Transverse colon (tissue), 4 donors: ENCODE measurements around the gene SLC35F4.

Experiments
- POLR2AphosphoS5 ChIP-seq, 3 donors: sonication (generic); formaldehyde crosslinking; IDR thresholded peaks; one replicate each; pipeline ENCODE4 v1.6.1; 2016; ENCODE audit warnings: antibody characterized with exemption in 3 of 3
- TF ChIP-seq, protein P1 (sequence below), 5 experiments: fragments of 200-600 bp in 3 of 5; fragments of 450-650 bp in 2 of 5; sonication (generic) in 3 of 5; IDR thresholded peaks; 1 replicate in 2 of 5; 2 replicates in 3 of 5; pipeline ENCODE4 v1.5.1; 2016 to 2017; ENCODE audit warnings: antibody characterized with exemption in 5 of 5, inconsistent platforms in 3 of 5, mild to moderate bottlenecking in 2 of 5, moderate library complexity in 1 of 5

GRCh38 chr14:57657487-57657886 lies 208.4 kb downstream of the SLC35F4 start:
- TF ChIP-seq, protein P1, sequence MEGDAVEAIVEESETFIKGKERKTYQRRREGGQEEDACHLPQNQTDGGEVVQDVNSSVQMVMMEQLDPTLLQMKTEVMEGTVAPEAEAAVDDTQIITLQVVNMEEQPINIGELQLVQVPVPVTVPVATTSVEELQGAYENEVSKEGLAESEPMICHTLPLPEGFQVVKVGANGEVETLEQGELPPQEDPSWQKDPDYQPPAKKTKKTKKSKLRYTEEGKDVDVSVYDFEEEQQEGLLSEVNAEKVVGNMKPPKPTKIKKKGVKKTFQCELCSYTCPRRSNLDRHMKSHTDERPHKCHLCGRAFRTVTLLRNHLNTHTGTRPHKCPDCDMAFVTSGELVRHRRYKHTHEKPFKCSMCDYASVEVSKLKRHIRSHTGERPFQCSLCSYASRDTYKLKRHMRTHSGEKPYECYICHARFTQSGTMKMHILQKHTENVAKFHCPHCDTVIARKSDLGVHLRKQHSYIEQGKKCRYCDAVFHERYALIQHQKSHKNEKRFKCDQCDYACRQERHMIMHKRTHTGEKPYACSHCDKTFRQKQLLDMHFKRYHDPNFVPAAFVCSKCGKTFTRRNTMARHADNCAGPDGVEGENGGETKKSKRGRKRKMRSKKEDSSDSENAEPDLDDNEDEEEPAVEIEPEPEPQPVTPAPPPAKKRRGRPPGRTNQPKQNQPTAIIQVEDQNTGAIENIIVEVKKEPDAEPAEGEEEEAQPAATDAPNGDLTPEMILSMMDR (IDR thresholded peaks at IDR 0.05): no peak
- no peak for TF ChIP-seq POLR2AphosphoS5 (IDR thresholded peaks at IDR 0.05)
